Naive thymus-derived CD4-positive, alpha-beta T cell (primary cell): ENCODE measurements around the gene TMEM87A. TPM values are rescaled to one million over a fixed set of nuclear protein-coding genes. Genes with fewer than 3 reads are reported as not detected.
A peak's percentile ranks its signal among the peaks of the same experiment; 100 is the strongest.

Source experiments
- ATAC-seq: fragments of 150-1000 bp; cut with Tn5 transposase; 2 replicates; pipeline ENCODE4 v1.10.0; 2021; ENCODE audit warnings: mild to moderate bottlenecking, moderate library complexity
- CTCF ChIA-PET: fragments of 350-600 bp; sonication (Branson Sonifier 250); formaldehyde crosslinking; loops from one replicate; lab custom pipeline; 2021; ENCODE audit warnings: antibody characterized with exemption; lab: Charles Lee
- POLR2A ChIA-PET: fragments of 350-600 bp; sonication (Branson Sonifier 250); formaldehyde crosslinking; loops from one replicate; lab custom pipeline; 2021; ENCODE audit warnings: antibody characterized with exemption, inconsistent platforms; lab: Charles Lee
- DNase-seq, 9 donors: peaks; one replicate each; pipeline versions ENCODE4 v3.0.0 to v3.0.0-alpha.2; 2020 to 2022; ENCODE audit warnings: mixed read lengths in 1 of 9
- H3K27ac ChIP-seq: one replicate; pipeline ENCODE4 v1.7.0; 2013; ENCODE audit warnings: mild to moderate bottlenecking, low read depth, low read length, moderate library complexity
- H3K27me3 ChIP-seq, 2 donors: one replicate each; pipeline ENCODE4 v1.7.0; 2013; ENCODE audit warnings: low read length in 2 of 2, mild to moderate bottlenecking in 2 of 2, moderate library complexity in 2 of 2; ENCODE audit not compliant: control insufficient read depth in 2 of 2, insufficient read depth in 2 of 2
- H3K36me3 ChIP-seq, 3 experiments: 1 replicate in 2 of 3; 2 replicates in 1 of 3; pipeline ENCODE4 v1.7.0; 2013; ENCODE audit warnings: low read length in 3 of 3, mild to moderate bottlenecking in 3 of 3, moderate library complexity in 1 of 3; ENCODE audit not compliant: insufficient read depth in 3 of 3, control insufficient read depth in 2 of 3
- H3K4me1 ChIP-seq, 2 donors: one replicate each; pipeline ENCODE4 v1.7.0; 2013; ENCODE audit warnings: low read length in 2 of 2, mild to moderate bottlenecking in 2 of 2, moderate library complexity in 1 of 2; ENCODE audit not compliant: control insufficient read depth in 2 of 2, insufficient read depth in 2 of 2
- H3K4me3 ChIP-seq: 2 replicates; pipeline ENCODE4 v1.7.0; 2013; ENCODE audit warnings: mild to moderate bottlenecking, low read length
- H3K9me3 ChIP-seq, 3 experiments: 1 replicate in 2 of 3; 2 replicates in 1 of 3; pipeline ENCODE4 v1.7.0; 2013; ENCODE audit warnings: low read length in 3 of 3; ENCODE audit not compliant: control insufficient read depth in 2 of 3
- H3K27ac Mint-ChIP-seq, 9 donors: one replicate each; pipeline ENCODE4 v1.8.0; 2020 to 2022; ENCODE audit warnings: mixed read lengths in 9 of 9, mild to moderate bottlenecking in 8 of 9, moderate library complexity in 5 of 9, inconsistent platforms in 2 of 9
- H3K27me3 Mint-ChIP-seq, 5 donors: one replicate each; pipeline ENCODE4 v1.8.0; 2021 to 2022; ENCODE audit warnings: mixed read lengths in 5 of 5, mild to moderate bottlenecking in 1 of 5
- H3K36me3 Mint-ChIP-seq, 5 donors: one replicate each; pipeline ENCODE4 v1.8.0; 2020 to 2022; ENCODE audit warnings: mixed read lengths in 5 of 5, mild to moderate bottlenecking in 3 of 5, inconsistent platforms in 1 of 5
- H3K4me1 Mint-ChIP-seq, 7 donors: one replicate each; pipeline ENCODE4 v1.8.0; 2020 to 2022; ENCODE audit warnings: mixed read lengths in 7 of 7, mild to moderate bottlenecking in 3 of 7, inconsistent platforms in 1 of 7
- H3K4me3 Mint-ChIP-seq, 10 donors: one replicate each; pipeline ENCODE4 v1.8.0; 2020 to 2022; ENCODE audit warnings: mild to moderate bottlenecking in 10 of 10, mixed read lengths in 10 of 10, moderate library complexity in 6 of 10, inconsistent platforms in 2 of 10
- H3K9me3 Mint-ChIP-seq, 11 donors: one replicate each; pipeline ENCODE4 v1.8.0; 2020 to 2022; ENCODE audit warnings: mixed read lengths in 11 of 11, mild to moderate bottlenecking in 4 of 11, inconsistent platforms in 1 of 11, moderate library complexity in 1 of 11
- intact Hi-C, 2 donors: fragments of 100-400 bp; cut with micrococcal nuclease; formaldehyde crosslinking; loops; one replicate each; pipeline ENCODE4 v1.15.1; 2023
- polyA plus RNA-seq, 2 donors: library from polyadenylated mRNA; unstranded; fragments of 300-500 nt; fragmentation: Illumina TruSeq; gene quantifications; one replicate each; pipeline ENCODE4 v1.2.3, GENCODE V29; 2021
- total RNA-seq, 6 experiments: library from RNA in 5 of 6; stranded (reverse) in 5 of 6; gene quantifications; 1 replicate in 5 of 6; 2 replicates in 1 of 6; pipeline ENCODE4 v1.2.3 and lab custom pipeline; 2021 to 2026

TMEM87A gene
- total and polyA plus RNA-seq, 7 experiments from 2014 or later, result 41.8 to 61.8 (median 54.3) TPM

- ChIA-PET POLR2A (interaction anchor here (0.5 to 1.0 kb wide), 3 partner anchors 9 to 1511 kb away, joined by 3 to 4 read pairs (median 4); partner anchors contain the start of gene RAD51), CTCF (no interaction called here)
- peak overlapping the region; percentile 79 to 97 (median 95) for H3K4me3 Mint-ChIP-seq
- DNase-seq (no peak), ATAC-seq (no peak)
- intact Hi-C loops, result loop anchor here in 1 of 2 donors (10.0 kb wide), 1 partner anchor 708 kb away; no protein-coding TSS in a partner anchor
- H3K27ac Mint-ChIP-seq, result peak overlapping the region in 8 of 9 donors; percentile 24 to 93 (median 80)
- Histone ChIP-seq H3K4me1 (peaks cover 18 to 22% of the 10 kb centered on the region in 2 donors), H3K27ac (no peak overlapping the region), H3K36me3 (peaks cover 0 to 13% (median 6%) of the 10 kb centered on the region in 3 experiments), H3K9me3 (no peaks in the 10 kb centered on the region), H3K27me3 (no peaks in the 10 kb centered on the region), H3K4me3 (peak overlapping the region; percentile 95)
- peaks cover 0 to 24% (median 4%) of the 10 kb centered on the region in 5 donors for H3K36me3 Mint-ChIP-seq
- peaks cover 34 to 64% (median 51%) of the 10 kb centered on the region in 7 donors for H3K4me1 Mint-ChIP-seq
- H3K9me3 Mint-ChIP-seq, result peaks cover 0 to 1% (median 0%) of the 10 kb centered on the region in 11 donors
- H3K27me3 Mint-ChIP-seq, result no peaks in the 10 kb centered on the region
These were observed 66.8 kb downstream of the TMEM87A start for GRCh38 chr15:42206406-42206805.

- POLR2A ChIA-PET, result no interaction called here
- intact Hi-C loops, result loop anchor here in 1 of 2 donors (10.0 kb wide), 1 partner anchor 711 kb away; no protein-coding TSS in a partner anchor
- Mint-ChIP-seq H3K9me3 (peaks cover 0 to 1% (median 0%) of the 10 kb centered on the region in 11 donors), H3K36me3 (peaks cover 0 to 28% (median 19%) of the 10 kb centered on the region in 5 donors), H3K4me1 (peaks cover 38 to 84% (median 65%) of the 10 kb centered on the region in 7 donors), H3K27ac (peak overlapping the region in 1 of 9 donors; percentile 51), H3K27me3 (no peaks in the 10 kb centered on the region), H3K4me3 (peak overlapping the region in 1 of 10 donors; percentile 63)
- no peak for ATAC-seq
- H3K36me3 ChIP-seq, result peaks cover 8 to 13% (median 10%) of the 10 kb centered on the region in 3 experiments
- CTCF ChIA-PET, result no interaction called here
- no peaks in the 10 kb centered on the region for H3K9me3 ChIP-seq
- H3K4me3 ChIP-seq, result no peak overlapping the region
- no peaks in the 10 kb centered on the region for H3K27me3 ChIP-seq
- no peak for DNase-seq
- H3K4me1 ChIP-seq, result peaks cover 21 to 22% of the 10 kb centered on the region in 2 donors
- no peak overlapping the region for H3K27ac ChIP-seq
These were observed 69.3 kb downstream of the TMEM87A start for GRCh38 chr15:42203891-42204290.

- POLR2A ChIA-PET, result no interaction called here
- CTCF ChIA-PET, result no interaction called here
- no peaks in the 10 kb centered on the region for H3K27me3 ChIP-seq
- Mint-ChIP-seq H3K4me1 (peaks cover 37 to 76% (median 62%) of the 10 kb centered on the region in 7 donors), H3K36me3 (peaks cover 0 to 34% (median 26%) of the 10 kb centered on the region in 5 donors), H3K27ac (peak overlapping the region in 4 of 9 donors; percentile 3 to 36 (median 21)), H3K27me3 (no peaks in the 10 kb centered on the region), H3K9me3 (peaks cover 0 to 1% (median 0%) of the 10 kb centered on the region in 11 donors), H3K4me3 (peak overlapping the region in 3 of 10 donors; percentile 5 to 46 (median 6))
- DNase-seq (no peak), ATAC-seq (no peak)
- H3K9me3 ChIP-seq, result no peaks in the 10 kb centered on the region
- H3K4me3 ChIP-seq, result no peak overlapping the region
- no peak overlapping the region for H3K27ac ChIP-seq
- H3K36me3 ChIP-seq, result peaks cover 8 to 18% (median 16%) of the 10 kb centered on the region in 3 experiments
- intact Hi-C loops, result loop anchor here in 1 of 2 donors (10.0 kb wide), 1 partner anchor 712 kb away; no protein-coding TSS in a partner anchor
- peaks cover 16 to 22% of the 10 kb centered on the region in 2 donors for H3K4me1 ChIP-seq
These were observed 70.6 kb downstream of the TMEM87A start for GRCh38 chr15:42202653-42203052.

GRCh38 chr15:42201801-42202200, 71.4 kb downstream of the TMEM87A start:
- peaks cover 8 to 22% (median 20%) of the 10 kb centered on the region in 3 experiments for H3K36me3 ChIP-seq
- intact Hi-C loops, result loop anchor here in 1 of 2 donors (10.0 kb wide), 1 partner anchor 713 kb away; no protein-coding TSS in a partner anchor
- peaks cover 29 to 68% (median 53%) of the 10 kb centered on the region in 7 donors for H3K4me1 Mint-ChIP-seq
- H3K4me1 ChIP-seq, result peaks cover 7 to 15% of the 10 kb centered on the region in 2 donors
- peaks cover 0 to 3% (median 0%) of the 10 kb centered on the region in 11 donors for H3K9me3 Mint-ChIP-seq
- ATAC-seq (no peak), DNase-seq (no peak)
- H3K27ac Mint-ChIP-seq, result no peak overlapping the region
- ChIA-PET CTCF (no interaction called here), POLR2A (interaction anchor here (1.1 kb wide), 1 partner anchor 8 kb away, joined by 3 read pairs; no protein-coding TSS in a partner anchor)
- H3K27ac ChIP-seq, result no peak overlapping the region
- no peak overlapping the region for H3K4me3 Mint-ChIP-seq
- no peaks in the 10 kb centered on the region for H3K27me3 ChIP-seq
- H3K27me3 Mint-ChIP-seq, result no peaks in the 10 kb centered on the region
- peaks cover 0 to 40% (median 29%) of the 10 kb centered on the region in 5 donors for H3K36me3 Mint-ChIP-seq
- H3K4me3 ChIP-seq, result no peak overlapping the region
- no peaks in the 10 kb centered on the region for H3K9me3 ChIP-seq

GRCh38 chr15:42199126-42199525, 74.1 kb downstream of the TMEM87A start:
- Mint-ChIP-seq H3K4me1 (peaks cover 10 to 46% (median 35%) of the 10 kb centered on the region in 7 donors), H3K27ac (no peak overlapping the region), H3K4me3 (no peak overlapping the region), H3K36me3 (peaks cover 0 to 54% (median 38%) of the 10 kb centered on the region in 5 donors), H3K9me3 (peaks cover 0 to 9% (median 0%) of the 10 kb centered on the region in 11 donors), H3K27me3 (no peaks in the 10 kb centered on the region)
- no peak for DNase-seq
- H3K4me3 ChIP-seq, result no peak overlapping the region
- ChIA-PET POLR2A (no interaction called here), CTCF (no interaction called here)
- H3K4me1 ChIP-seq, result peaks cover 0 to 3% of the 10 kb centered on the region in 2 donors
- intact Hi-C loops, result no loop called here
- no peaks in the 10 kb centered on the region for H3K9me3 ChIP-seq
- H3K27me3 ChIP-seq, result no peaks in the 10 kb centered on the region
- H3K36me3 ChIP-seq, result peaks cover 8 to 31% (median 20%) of the 10 kb centered on the region in 3 experiments
- H3K27ac ChIP-seq, result no peak overlapping the region
- ATAC-seq, result no peak

- H3K4me1 ChIP-seq, result peaks cover 0 to 3% of the 10 kb centered on the region in 2 donors
- Mint-ChIP-seq H3K4me1 (peaks cover 6 to 44% (median 33%) of the 10 kb centered on the region in 7 donors), H3K27me3 (no peaks in the 10 kb centered on the region), H3K36me3 (peaks cover 0 to 54% (median 38%) of the 10 kb centered on the region in 5 donors), H3K27ac (no peak overlapping the region), H3K9me3 (peaks cover 0 to 9% (median 0%) of the 10 kb centered on the region in 11 donors), H3K4me3 (no peak overlapping the region)
- H3K4me3 ChIP-seq, result no peak overlapping the region
- H3K9me3 ChIP-seq, result no peaks in the 10 kb centered on the region
- peaks cover 8 to 31% (median 20%) of the 10 kb centered on the region in 3 experiments for H3K36me3 ChIP-seq
- ATAC-seq (no peak), DNase-seq (no peak)
- H3K27me3 ChIP-seq, result no peaks in the 10 kb centered on the region
- intact Hi-C loops, result no loop called here
- H3K27ac ChIP-seq, result no peak overlapping the region
- POLR2A ChIA-PET, result no interaction called here
- CTCF ChIA-PET, result no interaction called here
These were observed 74.7 kb downstream of the TMEM87A start for GRCh38 chr15:42198516-42198915.
